CD14-positive monocyte (primary cell): ENCODE measurements around the gene PTGIR. TPM values are rescaled to one million over a fixed set of nuclear protein-coding genes. Genes with fewer than 3 reads are reported as not detected.

Experiments
- DNase-seq, 3 donors: peaks; one replicate each; pipeline ENCODE4 v3.0.0-alpha.2; 2011 to 2022
- H2AFZ ChIP-seq: 2 replicates; pipeline ENCODE4 v1.6.0; 2012; ENCODE audit warnings: mild to moderate bottlenecking, low read depth, low read length, inconsistent platforms; ENCODE audit not compliant: insufficient read depth, poor library complexity, severe bottlenecking
- H3K27ac ChIP-seq, 2 donors: 1 replicate in 1 of 2; 2 replicates in 1 of 2; pipeline ENCODE4 v1.5.1; 2012 to 2013; ENCODE audit warnings: low read length in 2 of 2, control low read depth in 1 of 2, inconsistent platforms in 1 of 2, low read depth in 1 of 2, mild to moderate bottlenecking in 1 of 2
- H3K27me3 ChIP-seq, 2 donors: one replicate each; pipeline versions ENCODE4 v1.6.0 to v1.6.1; 2011 to 2013; ENCODE audit warnings: low read length in 2 of 2; ENCODE audit not compliant: control insufficient read depth in 2 of 2, insufficient read depth in 2 of 2
- H3K36me3 ChIP-seq, 2 donors: replicated peaks in 1 of 2; 1 replicate in 1 of 2; 2 replicates in 1 of 2; pipeline versions ENCODE4 v1.5.1 to v1.6.1; 2012 to 2013; ENCODE audit warnings: low read length in 2 of 2, control low read depth in 1 of 2, inconsistent platforms in 1 of 2, mild to moderate bottlenecking in 1 of 2; ENCODE audit not compliant: insufficient read depth in 2 of 2, control insufficient read depth in 1 of 2
- H3K4me1 ChIP-seq, 2 donors: 1 replicate in 1 of 2; 2 replicates in 1 of 2; pipeline versions ENCODE4 v1.5.1 to v1.6.1; 2012 to 2013; ENCODE audit warnings: low read length in 2 of 2, control low read depth in 1 of 2, inconsistent platforms in 1 of 2, mild to moderate bottlenecking in 1 of 2, moderate library complexity in 1 of 2; ENCODE audit not compliant: insufficient read depth in 2 of 2, control insufficient read depth in 1 of 2
- H3K4me2 ChIP-seq: replicated peaks from 2 replicates; pipeline ENCODE3; 2012; ENCODE audit warnings: low read length, moderate library complexity, mild to moderate bottlenecking; ENCODE audit not compliant: poor library complexity, severe bottlenecking; ENCODE audit errors: extremely low read depth
- H3K4me3 ChIP-seq, 3 experiments: fragments of 200-600 bp in 1 of 3; sonication (generic) in 1 of 3; replicated peaks in 1 of 3; 1 replicate in 2 of 3; 2 replicates in 1 of 3; pipeline ENCODE4 v1.5.1; 2011 to 2013; ENCODE audit warnings: low read length in 3 of 3, mild to moderate bottlenecking in 3 of 3, control low read depth in 2 of 3, low read depth in 2 of 3, inconsistent platforms in 1 of 3, moderate library complexity in 1 of 3
- H3K79me2 ChIP-seq: 2 replicates; pipeline ENCODE4 v1.6.0; 2012; ENCODE audit warnings: mild to moderate bottlenecking, control low read depth, inconsistent platforms, low read length, moderate library complexity; ENCODE audit not compliant: insufficient read depth
- H3K9ac ChIP-seq: 2 replicates; pipeline ENCODE4 v1.6.0; 2017; ENCODE audit warnings: low read length, mild to moderate bottlenecking; ENCODE audit not compliant: insufficient read depth, poor library complexity, severe bottlenecking
- H3K9me3 ChIP-seq, 2 donors: replicated peaks in 1 of 2; 1 replicate in 1 of 2; 2 replicates in 1 of 2; pipeline versions ENCODE4 v1.5.1 to v1.6.1; 2012 to 2013; ENCODE audit warnings: low read length in 2 of 2, control low read depth in 1 of 2; ENCODE audit not compliant: control insufficient read depth in 1 of 2, insufficient read depth in 1 of 2
- H4K20me1 ChIP-seq: 2 replicates; pipeline ENCODE4 v1.6.0; 2012; ENCODE audit warnings: mild to moderate bottlenecking, low read length, control low read depth, moderate library complexity; ENCODE audit not compliant: insufficient read depth
- H3K27ac Mint-ChIP-seq, 7 donors: one replicate each; pipeline ENCODE4 v1.8.0; 2020; ENCODE audit warnings: mild to moderate bottlenecking in 7 of 7, mixed read lengths in 7 of 7, moderate library complexity in 6 of 7, inconsistent platforms in 2 of 7
- H3K27me3 Mint-ChIP-seq, 3 donors: one replicate each; pipeline ENCODE4 v1.8.0; 2021 to 2022; ENCODE audit warnings: low read depth in 3 of 3, mild to moderate bottlenecking in 3 of 3, mixed read lengths in 3 of 3, moderate library complexity in 3 of 3, inconsistent platforms in 1 of 3
- H3K36me3 Mint-ChIP-seq, 2 donors: one replicate each; pipeline ENCODE4 v1.8.0; 2020; ENCODE audit warnings: mixed read lengths in 2 of 2, inconsistent platforms in 1 of 2, mild to moderate bottlenecking in 1 of 2
- H3K4me1 Mint-ChIP-seq: one replicate; pipeline ENCODE4 v1.8.0; 2020; ENCODE audit warnings: mild to moderate bottlenecking, mixed read lengths
- H3K4me3 Mint-ChIP-seq, 2 donors: one replicate each; pipeline ENCODE4 v1.8.0; 2020; ENCODE audit warnings: mild to moderate bottlenecking in 2 of 2, mixed read lengths in 2 of 2, moderate library complexity in 1 of 2
- H3K9me3 Mint-ChIP-seq, 7 donors: one replicate each; pipeline ENCODE4 v1.8.0; 2020 to 2022; ENCODE audit warnings: mixed read lengths in 7 of 7, mild to moderate bottlenecking in 6 of 7, moderate library complexity in 6 of 7, inconsistent platforms in 2 of 7
- WGBS: methylation state at CpG from one replicate; pipeline ENCODE4 v1.1.5; 2013; ENCODE audit warnings: missing lambda C conversion rate; ENCODE audit not compliant: insufficient coverage; 5-methylcytosine and 5-hydroxymethylcytosine counted together
- intact Hi-C, 2 donors: fragments of 100-400 bp; cut with micrococcal nuclease; formaldehyde crosslinking; loops; one replicate each; pipeline versions ENCODE4 v1.15.0 to v1.15.1; 2023
- polyA plus RNA-seq, 3 donors: library from polyadenylated mRNA; depleted of rRNA in 1 of 3; unstranded in 2 of 3; stranded (reverse) in 1 of 3; fragments of 300-500 nt in 2 of 3; fragments of >200 nt in 1 of 3; fragmentation: Illumina TruSeq in 2 of 3; gene quantifications; 1 replicate in 2 of 3; 2 replicates in 1 of 3; pipeline ENCODE4 v1.2.3, GENCODE V29; 2012 to 2021
- TF ChIP-seq, protein P1 (sequence below): fragments of 200-600 bp; IDR thresholded peaks from one replicate; pipeline ENCODE4 v1.8.0; 2022; ENCODE audit warnings: antibody characterized with exemption, mild to moderate bottlenecking

Gene PTGIR
- polyA plus RNA-seq, 3 donors, result 12.8 to 51.2 (median 14.1) TPM

DNA sequence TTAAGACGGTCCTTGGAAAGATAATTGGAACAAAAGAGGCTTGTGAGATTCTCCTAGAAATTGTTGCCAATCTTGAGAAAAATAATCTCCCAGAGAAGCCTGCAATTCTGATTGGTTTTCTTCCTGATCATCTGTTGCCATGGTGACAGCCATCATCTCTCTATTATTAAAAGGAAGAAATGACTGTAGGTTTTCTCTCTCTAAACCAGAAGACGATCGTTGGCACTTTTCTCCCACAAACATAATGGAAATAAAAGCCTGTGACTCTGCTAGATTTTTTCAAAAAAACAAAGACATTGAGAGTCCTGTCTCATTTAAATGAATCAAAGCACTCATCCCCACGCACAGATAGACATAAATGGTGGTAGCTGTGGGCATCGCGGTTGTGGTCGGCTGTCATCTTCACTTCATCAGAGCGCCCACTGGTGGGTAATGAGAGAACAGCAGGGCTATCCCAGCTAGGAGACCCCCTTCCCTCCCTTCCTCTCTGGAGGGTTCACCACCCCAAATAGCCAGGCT is 45.5 kb downstream of the PTGIR start:
- H3K4me2 ChIP-seq, result no peak overlapping the region
- WGBS, result no CpG with 5 or more reads among the region's 8 CpGs
- peaks cover 23 to 25% of the 10 kb centered on the region in 2 donors for H3K4me1 ChIP-seq
- H4K20me1 ChIP-seq, result no peaks in the 10 kb centered on the region
- peaks cover 3 to 4% of the 10 kb centered on the region in 2 donors for H3K36me3 Mint-ChIP-seq
- peaks cover 0 to 7% (median 0%) of the 10 kb centered on the region in 3 donors for H3K27me3 Mint-ChIP-seq
- no peak overlapping the region for H3K4me3 Mint-ChIP-seq
- no peak for DNase-seq
- H3K9me3 Mint-ChIP-seq, result peaks cover 16 to 23% (median 21%) of the 10 kb centered on the region in 7 donors
- intact Hi-C loops, result no loop called here
- H3K36me3 ChIP-seq, result no peaks in the 10 kb centered on the region
- TF ChIP-seq, protein P1, sequence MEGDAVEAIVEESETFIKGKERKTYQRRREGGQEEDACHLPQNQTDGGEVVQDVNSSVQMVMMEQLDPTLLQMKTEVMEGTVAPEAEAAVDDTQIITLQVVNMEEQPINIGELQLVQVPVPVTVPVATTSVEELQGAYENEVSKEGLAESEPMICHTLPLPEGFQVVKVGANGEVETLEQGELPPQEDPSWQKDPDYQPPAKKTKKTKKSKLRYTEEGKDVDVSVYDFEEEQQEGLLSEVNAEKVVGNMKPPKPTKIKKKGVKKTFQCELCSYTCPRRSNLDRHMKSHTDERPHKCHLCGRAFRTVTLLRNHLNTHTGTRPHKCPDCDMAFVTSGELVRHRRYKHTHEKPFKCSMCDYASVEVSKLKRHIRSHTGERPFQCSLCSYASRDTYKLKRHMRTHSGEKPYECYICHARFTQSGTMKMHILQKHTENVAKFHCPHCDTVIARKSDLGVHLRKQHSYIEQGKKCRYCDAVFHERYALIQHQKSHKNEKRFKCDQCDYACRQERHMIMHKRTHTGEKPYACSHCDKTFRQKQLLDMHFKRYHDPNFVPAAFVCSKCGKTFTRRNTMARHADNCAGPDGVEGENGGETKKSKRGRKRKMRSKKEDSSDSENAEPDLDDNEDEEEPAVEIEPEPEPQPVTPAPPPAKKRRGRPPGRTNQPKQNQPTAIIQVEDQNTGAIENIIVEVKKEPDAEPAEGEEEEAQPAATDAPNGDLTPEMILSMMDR, result peak; percentile 65
- no peaks in the 10 kb centered on the region for H3K79me2 ChIP-seq
- no peaks in the 10 kb centered on the region for H3K27me3 ChIP-seq
- H3K4me3 ChIP-seq, result no peak overlapping the region
- H3K9me3 ChIP-seq, result peaks cover 7 to 10% of the 10 kb centered on the region in 2 donors
- peak overlapping the region in 5 of 7 donors; percentile 12 to 64 (median 43) for H3K27ac Mint-ChIP-seq
- H3K4me1 Mint-ChIP-seq, result peaks cover 26% of the 10 kb centered on the region
- H3K27ac ChIP-seq, result no peak overlapping the region
- H3K9ac ChIP-seq, result no peak overlapping the region
- no peak overlapping the region for H2AFZ ChIP-seq

DNA sequence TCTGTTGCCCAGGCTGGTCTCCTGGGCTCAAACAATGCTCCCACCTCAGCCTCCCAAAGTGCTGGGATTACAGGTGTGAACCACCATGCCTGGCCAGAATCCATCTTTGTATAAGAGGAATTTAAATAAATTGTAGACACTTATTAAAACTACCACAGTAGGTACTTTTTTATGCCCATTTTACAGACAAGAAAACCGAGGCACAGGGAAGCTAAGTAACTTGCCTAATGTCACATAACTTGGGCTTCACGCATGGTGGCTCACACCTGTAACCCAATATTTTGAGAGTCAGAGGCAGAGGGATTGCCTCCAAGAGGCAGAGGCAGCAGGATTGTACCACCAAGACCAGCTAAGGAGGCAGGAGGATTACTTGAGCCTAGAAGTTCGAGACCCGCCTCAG is 46.4 kb downstream of the PTGIR start:
- H3K27ac Mint-ChIP-seq, result no peak overlapping the region
- H3K9ac ChIP-seq, result no peak overlapping the region
- H3K4me2 ChIP-seq, result no peak overlapping the region
- H3K27ac ChIP-seq, result no peak overlapping the region
- H3K9me3 Mint-ChIP-seq, result peaks cover 16 to 25% (median 21%) of the 10 kb centered on the region in 7 donors
- H3K4me3 ChIP-seq, result no peak overlapping the region
- H3K36me3 Mint-ChIP-seq, result peaks cover 3 to 4% of the 10 kb centered on the region in 2 donors
- no peak overlapping the region for H2AFZ ChIP-seq
- H3K9me3 ChIP-seq, result peaks cover 7 to 10% of the 10 kb centered on the region in 2 donors
- H3K4me1 ChIP-seq, result peaks cover 23 to 25% of the 10 kb centered on the region in 2 donors
- no peak overlapping the region for H3K4me3 Mint-ChIP-seq
- H3K27me3 Mint-ChIP-seq, result peaks cover 0 to 8% (median 0%) of the 10 kb centered on the region in 3 donors
- no peaks in the 10 kb centered on the region for H3K27me3 ChIP-seq
- H3K4me1 Mint-ChIP-seq, result peaks cover 26% of the 10 kb centered on the region
- no peaks in the 10 kb centered on the region for H3K79me2 ChIP-seq
- H4K20me1 ChIP-seq, result no peaks in the 10 kb centered on the region
- DNase-seq, result no peak
- TF ChIP-seq, protein P1, result no peak
- intact Hi-C loops, result no loop called here
- WGBS, result 100% methylated on average over 3 of the region's 4 CpGs
- no peaks in the 10 kb centered on the region for H3K36me3 ChIP-seq
